Activated T-cell treated with anti-CD3 and anti-CD28 coated beads, Interleukin-2, amount 50 U/mL, for 48 hours (primary cell): ENCODE data around the gene GEMIN5.

Experiments
- DNase-seq, 2 experiments: peaks; one replicate each; pipeline ENCODE4 v3.0.0-alpha.2; 2020

Gene GEMIN5

GRCh38 chr5:154849264-154849785 is 88.7 kb downstream of the GEMIN5 start:
- no peak for DNase-seq

- DNase-seq = no peak
Observed at GRCh38 chr5:154844809-154845208, 93.2 kb downstream of the GEMIN5 start.

GRCh38 chr5:154842689-154843530 is 95.1 kb downstream of the GEMIN5 start:
- DNase-seq = no peak

GRCh38 chr5:154841273-154841661 is 96.7 kb downstream of the GEMIN5 start:
- DNase-seq = no peak

- DNase-seq = no peak
Observed at GRCh38 chr5:154840435-154841272, 97.4 kb downstream of the GEMIN5 start.
